ENCODE measurements around the gene OSBPL3.

- TF ChIP-seq POLR2A (IDR thresholded peaks at IDR 0.05) (no peak), CTCF (IDR thresholded peaks at IDR 0.05) (no peak), POLR2AphosphoS5 (IDR thresholded peaks at IDR 0.05; ENCODE audit: insufficient read depth in 1 of 2, low read depth in 1 of 2) (no peak)
These were observed 214.8 kb downstream of the OSBPL3 start for GRCh38 chr7:24764972-24765744.
